T47D (cell line): Measurements from ENCODE around the gene SH3GLB2.
A peak's percentile ranks its signal among the peaks of the same experiment; 100 is the strongest.
"Not testable (repeated sequence)": the region's sequence is repeated elsewhere in the genome, so short reads cannot be mapped to it uniquely, and the experiment has no call there.

Experiments used
- DNase-seq, 2 experiments: peaks; one replicate each; pipeline versions ENCODE4 v3.0.0 to v3.0.0-alpha.2; 2011 to 2012; ENCODE audit warnings: low read depth in 1 of 2, low spot score in 1 of 2
- JUND ChIP-seq: IDR thresholded peaks from 2 replicates; pipeline ENCODE4 v1.6.1; 2012; ENCODE audit warnings: low read depth
- in situ Hi-C: cut with HindIII; loops from 2 replicates; pipeline ENCODE4 v1.10.0; 2016; ENCODE audit warnings: low sequenced_read_pairs, low pct_unique_long_range_greater_than_20kb

The SH3GLB2 gene

GRCh38 chr9:129009584-129010141 lies 18.5 kb downstream of the SH3GLB2 start:
- DNase-seq = no peak
- no peak for TF ChIP-seq JUND
- in situ Hi-C loops = no loop called here

- in situ Hi-C loops = no loop called here
- DNase-seq = no peak
- no peak for TF ChIP-seq JUND
Measured at GRCh38 chr9:129008986-129009583, 19.0 kb downstream of the SH3GLB2 start.

DNA sequence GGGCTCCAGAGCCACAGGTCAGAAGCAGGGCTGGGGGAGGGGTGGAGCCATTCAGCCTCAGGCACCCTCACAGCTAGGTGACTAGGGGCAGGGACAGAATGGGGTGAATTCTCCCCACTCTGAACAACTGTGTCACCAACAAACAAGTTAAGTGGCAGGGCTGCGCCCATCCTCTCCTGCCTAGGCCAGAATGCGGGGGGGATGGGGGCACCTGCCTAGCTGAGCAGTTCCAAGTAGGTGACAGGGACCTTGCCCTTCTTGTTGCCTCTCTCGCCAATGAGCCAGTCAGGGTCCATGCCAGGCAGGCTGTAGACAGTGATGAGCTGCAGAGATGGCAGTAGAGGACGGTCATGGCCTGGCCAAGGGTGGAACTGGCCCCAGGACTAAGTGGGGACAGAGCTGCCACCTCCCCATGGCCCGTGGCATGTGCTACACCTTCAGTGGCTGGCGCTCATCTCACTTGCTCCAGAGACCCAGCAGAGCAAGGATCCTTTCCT lies 19.6 kb downstream of the SH3GLB2 start:
- DNase-seq = no peak
- in situ Hi-C loops = no loop called here
- TF ChIP-seq JUND = no peak

DNA sequence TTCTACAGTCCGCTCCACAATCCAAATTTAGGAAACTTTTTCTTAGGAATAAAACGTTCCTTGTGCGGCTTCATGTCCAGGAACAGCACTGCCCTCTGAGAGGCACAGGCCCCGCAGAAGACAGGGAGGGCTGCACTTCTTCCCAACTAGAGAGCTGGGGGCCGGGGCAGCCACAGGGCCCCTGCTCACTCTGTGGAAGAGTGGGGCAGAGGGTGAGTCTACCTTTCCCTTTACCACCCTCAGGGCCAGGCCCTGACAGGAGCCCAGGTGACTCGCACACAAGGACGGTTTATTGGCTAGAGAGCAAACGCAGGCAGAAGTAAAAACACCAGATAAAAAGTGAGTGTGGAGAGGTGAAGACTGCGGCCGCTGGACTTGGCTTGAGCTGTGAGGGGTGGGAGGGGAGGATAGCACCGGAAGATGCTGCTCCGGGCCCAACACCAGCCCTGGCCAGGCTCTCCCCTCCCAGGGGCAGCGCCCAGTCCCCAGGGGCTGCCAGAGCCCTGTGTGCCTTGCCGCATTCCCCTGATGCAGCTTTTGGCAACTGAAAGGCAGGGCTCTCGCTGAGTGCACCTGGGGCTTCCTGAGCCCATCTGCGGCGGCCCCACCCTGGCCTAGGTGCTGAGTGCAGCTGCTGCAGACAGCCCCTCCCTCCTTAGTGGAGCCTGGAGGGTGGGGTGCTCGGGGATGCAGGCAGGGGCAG lies 20.2 kb downstream of the SH3GLB2 start:
- in situ Hi-C loops = no loop called here
- DNase-seq = no peak
- TF ChIP-seq JUND = no peak

- no peak for TF ChIP-seq JUND
- DNase-seq = no peak
- in situ Hi-C loops = no loop called here
Measured at GRCh38 chr9:129007035-129007765, 20.9 kb downstream of the SH3GLB2 start.

GRCh38 chr9:129006328-129007034 lies 21.6 kb downstream of the SH3GLB2 start:
- no peak for TF ChIP-seq JUND
- DNase-seq = peak; percentile 89 to 90
- in situ Hi-C loops = no loop called here

DNA sequence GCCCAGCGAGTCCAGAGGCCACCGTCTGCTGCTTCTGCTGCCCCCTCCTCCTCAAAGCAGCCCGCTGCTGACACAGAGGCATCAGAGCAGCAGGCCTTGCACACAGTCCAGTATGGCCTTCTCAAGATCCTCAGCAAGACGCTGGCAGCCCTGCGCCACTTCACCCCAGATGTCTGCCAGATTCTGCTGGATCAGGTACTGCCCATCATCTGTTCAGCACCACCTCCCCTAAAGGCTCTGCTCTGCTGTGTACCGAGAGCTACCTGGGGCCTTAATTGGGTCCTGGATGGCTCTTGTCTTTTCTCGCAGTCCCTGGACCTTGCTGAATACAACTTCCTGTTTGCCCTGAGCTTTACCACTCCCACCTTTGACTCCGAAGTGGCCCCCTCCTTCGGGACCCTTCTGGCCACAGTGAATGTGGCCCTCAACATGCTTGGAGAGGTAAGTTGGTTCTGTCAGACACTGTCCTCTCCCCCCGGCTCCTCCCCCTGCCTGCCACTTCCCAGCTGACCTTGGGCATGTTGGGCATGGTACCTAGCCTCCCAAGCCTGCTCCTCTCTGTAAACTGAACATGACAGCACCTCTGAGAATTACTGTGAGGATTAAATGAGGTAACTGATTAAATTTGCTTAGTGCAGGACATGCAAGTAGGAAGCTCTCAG lies 22.7 kb downstream of the SH3GLB2 start:
- in situ Hi-C loops = no loop called here
- no peak for TF ChIP-seq JUND
- no peak for DNase-seq

GRCh38 chr9:129004173-129004572 lies 24.0 kb downstream of the SH3GLB2 start:
- DNase-seq = not testable (repeated sequence)

GRCh38 chr9:129002992-129003391 lies 25.1 kb downstream of the SH3GLB2 start:
- no peak for TF ChIP-seq JUND
- in situ Hi-C loops = no loop called here
- no peak for DNase-seq

More at GRCh38 chr9:129004173-129004572, 24.0 kb downstream of the SH3GLB2 start:
- in situ Hi-C loops = not testable (repeated sequence)

- no peak for TF ChIP-seq JUND
- in situ Hi-C loops = no loop called here
- no peak for DNase-seq
Measured at GRCh38 chr9:129001504-129002325, 26.4 kb downstream of the SH3GLB2 start.

DNA sequence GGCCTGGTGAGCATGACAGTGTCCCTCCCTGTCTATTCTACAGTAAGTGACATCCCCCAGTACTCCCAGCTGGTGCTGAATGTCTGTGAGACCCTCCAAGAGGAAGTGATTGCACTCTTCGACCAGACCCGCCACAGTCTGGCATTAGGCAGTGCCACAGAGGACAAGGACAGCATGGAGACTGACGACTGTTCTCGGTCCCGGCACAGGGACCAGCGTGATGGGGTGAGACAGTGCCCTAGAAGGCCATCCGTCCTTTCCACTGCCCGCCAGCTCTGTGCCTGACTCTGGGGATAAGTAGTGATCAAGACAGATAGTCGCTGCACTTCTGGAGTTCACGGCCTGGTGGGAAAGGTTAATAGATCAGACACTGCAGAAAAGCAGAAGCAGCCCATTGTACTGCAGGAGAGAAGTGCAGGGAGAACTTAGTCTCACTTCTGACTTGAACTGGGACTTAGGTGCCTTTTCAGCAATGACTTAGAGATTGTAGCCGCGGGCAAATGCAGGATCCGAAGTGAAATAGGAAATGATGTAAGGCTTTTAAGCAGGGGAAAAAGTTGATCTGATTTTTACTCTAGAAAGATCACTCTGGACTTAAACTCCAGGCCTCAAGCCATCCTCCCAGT lies 28.4 kb downstream of the SH3GLB2 start:
- in situ Hi-C loops = no loop called here
- DNase-seq = no peak
- no peak for TF ChIP-seq JUND
